Left kidney (tissue), 2 donors: ENCODE data around the gene JPT2. TPM values are rescaled to one million over a fixed set of nuclear protein-coding genes. Genes with fewer than 3 reads are reported as not detected.
"Not testable (repeated sequence)": the region's sequence is repeated elsewhere in the genome, so short reads cannot be mapped to it uniquely, and the experiment has no call there.

Experiments used
- DNase-seq: peaks from one replicate; pipeline ENCODE4 v3.0.0-alpha.2; 2013
- polyA plus RNA-seq: library from polyadenylated mRNA; unstranded; fragments of 120-200 nt; gene quantifications from one replicate; pipeline ENCODE4 v1.2.1, GENCODE V29; 2013; ENCODE audit not compliant: insufficient read length

Gene JPT2
- polyA plus RNA-seq, 1 donor, result 82.0 TPM

GRCh38 chr16:1706386-1707192 lies 28.5 kb downstream of the JPT2 start:
- peak; percentile 11 for DNase-seq

- DNase-seq, result peak; percentile 5
Observed at GRCh38 chr16:1707193-1707790, 29.2 kb downstream of the JPT2 start.

- no peak for DNase-seq
Observed at GRCh38 chr16:1708083-1708767, 30.1 kb downstream of the JPT2 start.

GRCh38 chr16:1708768-1709180 lies 30.7 kb downstream of the JPT2 start:
- DNase-seq, result peak; percentile 11

GRCh38 chr16:1709356-1709755 lies 31.3 kb downstream of the JPT2 start:
- no peak for DNase-seq

GRCh38 chr16:1710811-1711507 lies 32.9 kb downstream of the JPT2 start:
- no peak for DNase-seq

- DNase-seq, result no peak
Observed at GRCh38 chr16:1712791-1713261, 34.7 kb downstream of the JPT2 start.

- no peak for DNase-seq
Observed at GRCh38 chr16:1713331-1713730, 35.3 kb downstream of the JPT2 start.

- DNase-seq, result peak; percentile 18
Observed at GRCh38 chr16:1713933-1714332, 35.9 kb downstream of the JPT2 start.

- DNase-seq, result no peak
Observed at GRCh38 chr16:1715220-1715619, 37.1 kb downstream of the JPT2 start.

GRCh38 chr16:1718236-1718635 lies 40.2 kb downstream of the JPT2 start:
- DNase-seq, result not testable (repeated sequence)

GRCh38 chr16:1719559-1720229 lies 41.6 kb downstream of the JPT2 start:
- DNase-seq, result not testable (repeated sequence)

- no peak for DNase-seq
Observed at GRCh38 chr16:1721372-1721771, 43.3 kb downstream of the JPT2 start.

GRCh38 chr16:1723450-1724147 lies 45.5 kb downstream of the JPT2 start:
- peak; percentile 7 for DNase-seq

GRCh38 chr16:1724491-1724890 lies 46.4 kb downstream of the JPT2 start:
- DNase-seq, result no peak

- DNase-seq, result no peak
Observed at GRCh38 chr16:1726661-1727502, 48.8 kb downstream of the JPT2 start.

- DNase-seq, result no peak
Observed at GRCh38 chr16:1727651-1728624, 49.9 kb downstream of the JPT2 start.

- DNase-seq, result no peak
Observed at GRCh38 chr16:1729026-1729425, 50.9 kb downstream of the JPT2 start.

GRCh38 chr16:1729445-1729844 lies 51.4 kb downstream of the JPT2 start:
- no peak for DNase-seq
